VCaP (cell line): ENCODE results near the gene TUFM.
"Not testable (repeated sequence)": the region's sequence is repeated elsewhere in the genome, so short reads cannot be mapped to it uniquely, and the experiment has no call there.

Source experiments
- H3K27ac ChIP-seq: fragments of 450-650 bp; 2 replicates; pipeline ENCODE4 v1.5.1; 2017
- TF ChIP-seq, protein P1 (sequence below): fragments of 450-650 bp; conservative IDR thresholded peaks from 2 replicates; pipeline ENCODE4 v1.5.1; 2017; ENCODE audit warnings: mild to moderate bottlenecking, moderate library complexity

The TUFM gene

DNA sequence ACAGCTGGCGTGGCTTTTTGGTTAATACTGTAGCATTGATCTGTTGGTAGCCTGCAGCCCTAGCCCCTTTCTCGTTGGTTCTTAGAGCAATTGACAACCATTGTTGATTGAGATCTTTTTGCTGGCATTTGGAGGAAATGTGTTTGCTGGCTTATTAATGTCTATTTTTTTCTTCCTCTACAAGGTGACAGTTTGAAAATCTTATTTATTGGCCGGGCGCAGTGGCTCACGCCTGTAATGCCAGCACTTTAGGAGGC lies 21.5 kb downstream of the TUFM start:
- TF ChIP-seq, protein P1, sequence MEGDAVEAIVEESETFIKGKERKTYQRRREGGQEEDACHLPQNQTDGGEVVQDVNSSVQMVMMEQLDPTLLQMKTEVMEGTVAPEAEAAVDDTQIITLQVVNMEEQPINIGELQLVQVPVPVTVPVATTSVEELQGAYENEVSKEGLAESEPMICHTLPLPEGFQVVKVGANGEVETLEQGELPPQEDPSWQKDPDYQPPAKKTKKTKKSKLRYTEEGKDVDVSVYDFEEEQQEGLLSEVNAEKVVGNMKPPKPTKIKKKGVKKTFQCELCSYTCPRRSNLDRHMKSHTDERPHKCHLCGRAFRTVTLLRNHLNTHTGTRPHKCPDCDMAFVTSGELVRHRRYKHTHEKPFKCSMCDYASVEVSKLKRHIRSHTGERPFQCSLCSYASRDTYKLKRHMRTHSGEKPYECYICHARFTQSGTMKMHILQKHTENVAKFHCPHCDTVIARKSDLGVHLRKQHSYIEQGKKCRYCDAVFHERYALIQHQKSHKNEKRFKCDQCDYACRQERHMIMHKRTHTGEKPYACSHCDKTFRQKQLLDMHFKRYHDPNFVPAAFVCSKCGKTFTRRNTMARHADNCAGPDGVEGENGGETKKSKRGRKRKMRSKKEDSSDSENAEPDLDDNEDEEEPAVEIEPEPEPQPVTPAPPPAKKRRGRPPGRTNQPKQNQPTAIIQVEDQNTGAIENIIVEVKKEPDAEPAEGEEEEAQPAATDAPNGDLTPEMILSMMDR: no peak
- peak overlapping the region; percentile 97 for H3K27ac ChIP-seq

DNA sequence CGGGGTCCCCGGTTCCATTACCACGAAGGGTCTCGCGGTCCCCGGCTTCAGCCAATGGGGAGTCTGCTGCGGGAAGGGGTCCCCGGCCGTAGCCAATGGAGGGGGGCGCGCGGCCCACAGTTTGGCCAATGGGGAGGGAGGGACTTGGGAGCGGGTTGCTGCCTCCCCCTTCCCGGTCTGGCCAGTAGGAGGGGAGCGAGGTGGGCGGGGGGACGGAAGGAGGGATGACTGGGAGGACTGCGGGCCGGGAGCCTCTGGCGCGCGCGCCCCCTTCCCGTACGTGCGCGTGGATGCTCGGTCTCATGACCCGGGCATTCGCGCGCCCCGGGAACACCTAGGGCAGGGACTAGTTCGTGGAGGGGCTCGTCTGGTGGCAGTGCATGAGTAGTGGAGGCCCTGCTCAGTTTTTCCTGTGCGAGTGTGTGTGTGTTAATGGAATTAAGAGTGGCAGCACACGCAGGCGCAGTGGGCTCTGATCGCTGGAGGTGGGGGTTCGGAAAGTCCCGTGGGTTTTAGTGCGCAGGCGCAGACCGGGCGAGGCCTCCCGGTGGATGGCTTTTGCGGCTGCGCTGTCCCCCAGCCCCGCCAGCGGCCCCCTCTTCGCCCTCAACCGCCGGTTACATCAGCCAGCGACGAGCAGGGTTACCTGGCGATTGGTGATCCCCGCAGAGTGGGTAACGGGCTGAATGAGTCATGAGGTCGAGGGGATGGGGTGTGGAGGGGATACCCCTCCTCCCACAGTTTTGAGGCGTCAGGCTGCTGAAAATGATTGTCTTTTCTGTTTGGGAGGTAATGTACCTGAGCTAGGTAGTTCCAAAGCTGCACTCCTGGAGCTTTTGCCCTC lies 22.1 kb downstream of the TUFM start:
- peak overlapping the region; percentile 97 for H3K27ac ChIP-seq
- TF ChIP-seq, protein P1: no peak

DNA sequence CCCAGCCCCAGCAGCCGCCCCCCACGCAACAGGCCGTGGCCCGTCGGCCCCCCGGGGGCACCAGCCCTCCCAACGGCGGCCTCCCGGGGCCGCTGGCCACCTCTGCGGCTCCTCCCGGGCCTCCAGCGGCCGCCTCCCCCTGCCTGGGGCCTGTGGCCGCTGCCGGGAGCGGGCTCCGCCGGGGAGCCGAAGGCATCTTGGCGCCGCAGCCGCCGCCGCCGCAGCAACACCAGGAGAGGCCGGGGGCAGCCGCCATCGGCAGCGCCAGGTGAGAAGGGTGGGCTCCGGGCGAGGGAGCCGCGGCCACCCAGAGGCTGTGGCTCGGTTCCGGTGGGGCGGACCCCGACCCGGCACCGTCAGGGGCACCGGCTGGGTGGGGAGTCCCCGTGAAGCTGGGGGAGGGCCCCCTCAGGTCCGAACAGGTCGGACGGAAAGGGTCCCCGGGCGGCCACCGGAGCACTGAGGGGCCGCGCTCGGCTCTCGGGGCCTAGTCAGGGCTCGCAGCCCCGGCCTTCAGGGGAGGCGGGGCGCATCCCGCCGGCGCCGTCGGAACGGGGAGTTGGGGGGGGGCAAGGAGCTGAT lies 22.8 kb downstream of the TUFM start:
- peak overlapping the region; percentile 97 for H3K27ac ChIP-seq
- TF ChIP-seq, protein P1: no peak

DNA sequence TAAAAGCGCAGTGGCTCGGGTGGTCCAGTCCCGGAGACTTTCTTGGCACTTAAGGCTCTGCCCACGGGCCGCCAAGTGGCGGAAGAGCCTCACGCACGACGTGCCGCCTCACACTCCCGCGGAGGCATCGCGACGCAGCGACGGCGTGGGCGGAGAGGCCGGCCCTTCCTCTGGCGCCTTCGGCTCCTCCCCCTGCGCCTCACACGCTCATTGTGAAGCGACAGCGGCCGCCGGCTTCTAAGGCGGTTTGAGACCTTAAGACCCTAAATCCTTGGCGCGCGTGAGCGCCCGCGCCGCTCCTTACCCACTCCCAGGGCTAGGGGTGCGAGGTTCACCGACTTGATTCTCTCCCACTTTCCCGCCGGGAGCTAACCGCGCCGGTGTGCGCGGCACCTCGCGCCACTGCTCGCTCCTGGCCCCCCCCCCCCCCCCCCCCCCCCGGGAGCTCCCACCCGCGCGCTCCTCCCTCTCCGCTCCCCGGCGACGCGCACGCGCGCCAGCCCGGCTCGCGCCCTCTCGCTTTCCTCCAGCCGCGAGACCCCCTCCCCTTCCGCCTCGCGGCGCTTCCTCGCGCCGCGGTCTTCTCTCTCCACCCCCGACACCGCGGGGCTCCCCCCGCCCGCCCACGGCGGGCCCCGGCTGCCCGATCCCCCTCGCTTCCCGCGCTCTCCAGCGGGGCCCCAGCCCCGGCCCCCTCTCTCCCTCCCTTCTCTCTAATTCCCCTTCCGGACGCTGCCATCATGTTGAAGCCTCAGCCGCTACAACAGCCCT lies 23.4 kb downstream of the TUFM start, which contains the start of gene ATXN2L:
TSS of gene ATXN2L (plus strand) at position 480 of the 771 bp plus-strand sequence. CDS start at position 741, 261 bp downstream.
- H3K27ac ChIP-seq: peak within 1 kb of the TSS; percentile 97
- TF ChIP-seq, protein P1: no peak

DNA sequence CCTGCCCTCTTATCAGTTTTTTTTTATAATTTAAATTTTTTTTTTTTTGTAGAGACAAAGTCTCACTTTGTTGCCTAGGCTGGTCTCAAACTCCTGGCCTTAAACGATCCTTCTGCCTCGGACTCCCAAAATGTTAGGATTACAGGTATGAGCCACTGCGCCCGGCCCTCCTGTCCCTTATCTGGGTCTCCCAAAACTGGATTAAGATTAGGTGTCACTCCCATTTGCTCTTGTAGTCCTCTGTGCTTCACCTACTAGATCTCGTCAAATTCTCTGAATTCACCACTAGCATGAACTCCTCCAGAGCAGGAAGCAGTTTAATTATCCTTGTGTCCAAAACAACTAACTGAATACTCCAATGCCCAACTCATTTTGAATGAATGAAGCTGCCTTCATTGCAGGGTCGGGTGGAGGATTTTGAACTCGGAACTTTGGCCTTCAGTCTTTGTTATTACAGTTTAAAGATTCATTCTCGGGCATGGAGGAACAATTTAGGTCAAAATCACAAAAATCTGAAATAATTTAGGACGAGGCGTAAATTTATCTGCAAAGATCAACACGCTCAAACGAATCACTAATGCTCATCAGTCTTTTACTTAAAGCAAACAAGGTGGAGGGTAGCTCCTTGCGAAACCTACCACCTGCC lies 24.2 kb downstream of the TUFM start:
- TF ChIP-seq, protein P1: no peak
- peak overlapping the region; percentile 97 for H3K27ac ChIP-seq

DNA sequence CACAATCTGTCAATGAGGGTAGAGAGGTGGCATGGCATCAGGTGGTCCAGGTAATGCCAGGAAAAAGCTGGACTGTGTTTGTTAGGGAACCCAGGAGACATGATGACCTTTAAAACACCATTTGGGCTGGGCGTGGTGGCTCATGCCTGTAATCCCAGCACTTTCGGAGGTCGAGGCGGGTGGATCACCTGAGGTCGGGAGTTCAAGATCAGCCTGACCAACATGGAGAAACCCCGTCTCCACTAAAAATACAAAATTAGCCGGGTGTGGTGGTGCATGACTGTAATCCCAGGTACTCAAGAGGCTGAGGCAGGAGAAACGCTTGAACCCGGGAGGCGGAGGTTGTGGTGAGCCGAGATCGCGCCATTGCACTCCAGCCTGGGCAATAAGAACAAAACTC lies 25.6 kb downstream of the TUFM start:
- not testable (repeated sequence) for H3K27ac ChIP-seq

DNA sequence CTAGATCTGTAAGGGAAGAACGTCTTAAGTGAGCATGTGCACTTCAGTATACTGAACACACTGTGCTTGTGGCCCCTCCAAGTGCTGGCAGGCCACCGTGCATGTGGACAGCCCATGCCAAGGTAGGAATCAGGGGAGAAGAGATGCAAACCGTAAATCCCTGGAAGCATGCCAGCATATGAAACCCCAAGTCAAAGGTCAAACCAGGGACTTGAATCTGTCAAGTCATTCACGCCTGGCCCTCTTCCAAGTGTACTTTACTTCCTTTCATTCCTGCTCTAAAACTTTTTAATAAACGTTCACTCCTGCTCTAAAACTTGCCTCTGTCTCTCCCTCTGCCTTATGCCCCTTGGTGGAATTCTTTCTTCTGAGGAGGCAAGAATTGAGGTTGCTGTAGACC lies 26.1 kb downstream of the TUFM start:
- no peak overlapping the region for H3K27ac ChIP-seq
- TF ChIP-seq, protein P1: no peak

DNA sequence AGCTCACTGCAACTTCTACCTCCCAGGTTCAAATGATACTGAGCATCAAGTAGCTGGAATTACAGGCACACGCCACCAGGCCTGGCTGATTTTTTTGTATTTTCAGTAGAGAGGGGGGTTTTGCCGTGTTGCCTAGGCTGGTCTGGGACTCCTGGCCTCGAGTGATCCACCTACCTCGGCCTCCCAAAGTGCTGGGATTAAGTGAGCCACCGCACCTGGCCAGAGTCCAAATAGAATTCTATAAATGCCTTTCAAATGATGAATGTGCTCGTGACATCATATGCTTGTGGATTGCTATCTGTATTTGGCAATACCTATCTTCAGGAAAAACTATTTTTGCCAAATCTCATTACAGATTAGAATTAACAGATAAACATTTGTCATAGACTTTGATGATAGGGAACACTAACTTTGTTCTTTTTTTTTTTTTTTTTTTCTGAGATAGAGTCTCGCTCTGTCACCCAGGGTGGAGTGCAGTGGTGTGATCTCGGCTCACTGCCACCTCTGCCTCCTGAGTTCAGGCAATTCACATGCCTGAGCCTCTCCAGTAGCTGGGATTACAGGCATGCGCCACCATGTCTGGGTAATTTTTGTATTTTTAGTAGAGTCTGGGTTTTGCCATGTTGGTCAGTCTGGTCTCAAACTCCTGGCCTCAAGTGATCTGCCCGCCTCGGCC lies 38.6 kb downstream of the TUFM start:
- not testable (repeated sequence) for H3K27ac ChIP-seq
